ENCODE measurements around the gene TRAF3IP3.

The TRAF3IP3 gene

GRCh38 chr1:209741193-209741592, 14.7 kb upstream of the TRAF3IP3 start:
- DNase-seq, result no peak

- no peak for DNase-seq
These were observed 14.0 kb upstream of the TRAF3IP3 start for GRCh38 chr1:209741889-209742288.

GRCh38 chr1:209742409-209743144, 13.3 kb upstream of the TRAF3IP3 start:
- DNase-seq, result no peak

- no peak for DNase-seq
These were observed 12.7 kb upstream of the TRAF3IP3 start for GRCh38 chr1:209743145-209743482.

- no peak for DNase-seq
These were observed 9.2 kb upstream of the TRAF3IP3 start for GRCh38 chr1:209746451-209747165.

- no peak for DNase-seq
These were observed 8.1 kb upstream of the TRAF3IP3 start for GRCh38 chr1:209747580-209748262.

- DNase-seq, result no peak
These were observed 7.2 kb upstream of the TRAF3IP3 start for GRCh38 chr1:209748620-209749019.

GRCh38 chr1:209749205-209749604, 6.6 kb upstream of the TRAF3IP3 start:
- no peak for DNase-seq

GRCh38 chr1:209749670-209750323, 6.1 kb upstream of the TRAF3IP3 start:
- no peak for DNase-seq

GRCh38 chr1:209751627-209752231, 4.1 kb upstream of the TRAF3IP3 start:
- DNase-seq, result no peak

- DNase-seq, result no peak
These were observed 3.0 kb upstream of the TRAF3IP3 start for GRCh38 chr1:209752890-209753289.

GRCh38 chr1:209755256-209755655, 597 bp upstream of the TRAF3IP3 start:
- DNase-seq, result no peak

GRCh38 chr1:209756615-209757445, 977 bp downstream of the TRAF3IP3 start:
- DNase-seq, result no peak

- no peak for DNase-seq
These were observed 2.5 kb downstream of the TRAF3IP3 start for GRCh38 chr1:209758400-209758799.

- DNase-seq, result no peak
These were observed 4.0 kb downstream of the TRAF3IP3 start for GRCh38 chr1:209759829-209760359.

- no peak for DNase-seq
These were observed 5.3 kb downstream of the TRAF3IP3 start for GRCh38 chr1:209761011-209761635.

GRCh38 chr1:209766051-209766450, 10.2 kb downstream of the TRAF3IP3 start:
- no peak for DNase-seq

- no peak for DNase-seq
These were observed 11.2 kb downstream of the TRAF3IP3 start for GRCh38 chr1:209767096-209767495.

- no peak for DNase-seq
These were observed 11.9 kb downstream of the TRAF3IP3 start for GRCh38 chr1:209767706-209768105.

- no peak for DNase-seq
These were observed 12.5 kb downstream of the TRAF3IP3 start for GRCh38 chr1:209768354-209768774.

- no peak for DNase-seq
These were observed 13.5 kb downstream of the TRAF3IP3 start for GRCh38 chr1:209769171-209769904.
